GM12878 (cell line): ENCODE results near the gene PNPLA3. TPM values are rescaled to one million over a fixed set of nuclear protein-coding genes. Genes with fewer than 3 reads are reported as not detected.

ENCODE experiments used
- ATAC-seq: fragments of 200-7000 bp; cut with Tn5 transposase; 3 replicates; pipeline ENCODE4 v1.9.1; 2020; ENCODE audit warnings: mild to moderate bottlenecking, moderate library complexity
- BruUV-seq: library from RNA; stranded (reverse); fragments of 400-500 nt; replicated peaks from 2 replicates; lab custom pipeline; 2021; lab: Mats Ljungman, UMichigan
- CTCF ChIA-PET: fragments of 300-600 bp; sonication (Branson Sonifier 250); formaldehyde crosslinking; extraction: SDS; loops from one replicate; lab custom pipeline; 2021; ENCODE audit warnings: inconsistent platforms; lab: Yijun Ruan, JAX
- POLR2A ChIA-PET: fragments of 350-600 bp; formaldehyde crosslinking; extraction: SDS; loops from one replicate; lab custom pipeline; 2021; ENCODE audit warnings: inconsistent platforms; lab: Charles Lee
- RAD21 ChIA-PET: fragments of 300-600 bp; sonication (Branson Sonifier 250); formaldehyde crosslinking; loops from one replicate; lab custom pipeline; 2023; ENCODE audit warnings: antibody characterized with exemption; ENCODE audit not compliant: unreplicated experiment; lab: Charles Lee
- SMC1A ChIA-PET: fragments of 300-600 bp; sonication (Branson Sonifier 250); formaldehyde crosslinking; loops from one replicate; lab custom pipeline; 2023; ENCODE audit not compliant: unreplicated experiment, uncharacterized antibody; lab: Charles Lee
- DNase-seq: peaks from one replicate; pipeline ENCODE4 v3.0.0-alpha.2; 2011; ENCODE audit warnings: low read depth, low spot score
- FAIRE-seq: peaks from 3 replicates; lab custom pipeline; 2011; peaks lifted over from hg19 to GRCh38; lab: Jason Lieb, UNC
- H2AFZ ChIP-seq: 2 replicates; pipeline ENCODE4 v1.6.0; 2011; ENCODE audit warnings: low read depth, low read length, control low read depth; ENCODE audit not compliant: control insufficient read depth
- H3K27ac ChIP-seq: 2 replicates; pipeline ENCODE4 v1.5.1; 2011; ENCODE audit warnings: control low read depth; ENCODE audit not compliant: control insufficient read depth, insufficient read depth
- H3K27me3 ChIP-seq, 2 experiments: replicated peaks in 1 of 2; 2 replicates each; pipeline versions ENCODE4 v1.6.0 to v1.6.1; 2011; ENCODE audit warnings: low read length in 1 of 2; ENCODE audit not compliant: control insufficient read depth in 2 of 2, insufficient read depth in 2 of 2
- H3K36me3 ChIP-seq, 2 experiments: 2 replicates each; pipeline ENCODE4 v1.5.1; 2011; ENCODE audit warnings: low read length in 1 of 2; ENCODE audit not compliant: control insufficient read depth in 2 of 2, insufficient read depth in 2 of 2
- H3K4me1 ChIP-seq: 2 replicates; pipeline ENCODE4 v1.6.1; 2011; ENCODE audit warnings: mild to moderate bottlenecking, low read length, moderate library complexity, mixed read lengths; ENCODE audit not compliant: control insufficient read depth, insufficient read depth
- H3K4me2 ChIP-seq: 2 replicates; pipeline ENCODE4 v1.6.0; 2011; ENCODE audit warnings: control low read depth; ENCODE audit not compliant: control insufficient read depth, insufficient read depth
- H3K4me3 ChIP-seq: fragments of 200-600 bp; sonication (generic); 2 replicates; pipeline ENCODE4 v1.5.1; 2016
- H3K79me2 ChIP-seq: 2 replicates; pipeline ENCODE4 v1.6.0; 2011; ENCODE audit warnings: low read length; ENCODE audit not compliant: control insufficient read depth, insufficient read depth
- H3K9ac ChIP-seq: 2 replicates; pipeline ENCODE4 v1.8.0; 2011; ENCODE audit warnings: low read length, control low read depth, mixed read lengths; ENCODE audit not compliant: control insufficient read depth, insufficient read depth
- H3K9me3 ChIP-seq: replicated peaks from 3 replicates; pipeline ENCODE4 v1.5.1; 2011; ENCODE audit warnings: mild to moderate bottlenecking, low read length; ENCODE audit not compliant: control insufficient read depth, insufficient read depth
- H4K20me1 ChIP-seq: 2 replicates; pipeline ENCODE4 v1.6.0; 2011; ENCODE audit not compliant: control insufficient read depth, insufficient read depth
- ETV6 ChIP-seq, 2 experiments: fragments of 450-650 bp in 1 of 2; IDR thresholded peaks in 1 of 2; conservative IDR thresholded peaks in 1 of 2; 2 replicates each; pipeline ENCODE4 v1.6.1; 2014; ENCODE audit warnings: antibody characterized with exemption in 1 of 2, borderline replicate concordance in 1 of 2, low read depth in 1 of 2, mild to moderate bottlenecking in 1 of 2, moderate library complexity in 1 of 2
- HDGF ChIP-seq: fragments of 450-650 bp; IDR thresholded peaks from 2 replicates; pipeline ENCODE4 v1.6.1; 2016; ENCODE audit warnings: antibody characterized with exemption
- IRF4 ChIP-seq: IDR thresholded peaks from 2 replicates; pipeline ENCODE4 v1.6.1; 2011; ENCODE audit warnings: low read depth, low read length
- KAT2A ChIP-seq: conservative IDR thresholded peaks from 2 replicates; pipeline ENCODE4 v1.6.1; 2011; ENCODE audit warnings: low read depth, low read length; ENCODE audit not compliant: control insufficient read depth
- MXI1 ChIP-seq: fragments of 150-350 bp; IDR thresholded peaks from 2 replicates; pipeline ENCODE4 v1.6.1; 2011; ENCODE audit warnings: low read depth, mild to moderate bottlenecking, inconsistent platforms, low read length, improper control_type of control experiment
- NKRF ChIP-seq: fragments of 450-650 bp; conservative IDR thresholded peaks from 2 replicates; pipeline ENCODE4 v1.6.1; 2017; ENCODE audit warnings: mild to moderate bottlenecking, moderate library complexity
- USF1 ChIP-seq: IDR thresholded peaks from 2 replicates; pipeline ENCODE4 v1.6.1; 2011; ENCODE audit warnings: borderline replicate concordance, low read depth, mild to moderate bottlenecking, moderate library complexity, mixed read lengths, low read length; ENCODE audit not compliant: insufficient read depth; ENCODE audit errors: extremely low read length
- ZNF384 ChIP-seq: IDR thresholded peaks from 2 replicates; pipeline ENCODE4 v1.6.1; 2012; ENCODE audit warnings: low read depth, mild to moderate bottlenecking, low read length, improper control_type of control experiment, borderline replicate concordance
- WGBS: methylation state at CpG from one replicate; pipeline ENCODE4 v1.1.6; 2016; ENCODE audit warnings: low lambda C conversion rate; ENCODE audit not compliant: insufficient replicate concordance, insufficient coverage; ENCODE audit errors: missing lambda C conversion rate; 5-methylcytosine and 5-hydroxymethylcytosine counted together
- in situ Hi-C: fragments of 300-500 bp; cut with MboI; formaldehyde crosslinking; loops from 9 replicates; pipeline ENCODE4 v1.14.3; 2018; ENCODE audit warnings: mixed read lengths
- intact Hi-C: fragments of 100-400 bp; cut with micrococcal nuclease; formaldehyde crosslinking; loops from one replicate; pipeline ENCODE4 v1.14.2; 2022; ENCODE audit not compliant: unreplicated experiment
- polyA plus RNA-seq, 11 experiments: library from polyadenylated mRNA; depleted of rRNA in 4 of 11; unstranded in 6 of 11; stranded (reverse) in 5 of 11; fragments of >200 nt; fragmentation: Nextera tagmentation in 4 of 11; fragmentation: Illumina TruSeq in 1 of 11; extraction: Ambion mirVana in 4 of 11; extraction: Trizol in 1 of 11; gene quantifications; 1 replicate in 1 of 11; 2 replicates in 10 of 11; pipeline versions ENCODE4 v1.2.1 to v1.2.3, GENCODE V29; 2011 to 2016; ENCODE audit warnings: inconsistent platforms in 2 of 11, missing spikeins in 2 of 11, low read depth in 1 of 11
- total RNA-seq, 4 experiments: library from RNA; depleted of rRNA in 3 of 4; stranded (reverse); fragments of >200 nt in 3 of 4; fragmentation: Illumina TruSeq in 1 of 4; extraction: Trizol in 1 of 4; gene quantifications; 2 replicates each; pipeline versions ENCODE4 v1.2.1 to v1.2.3, GENCODE V29; 2013 to 2021
- TF ChIP-seq, protein P1 (sequence below): IDR thresholded peaks from 2 replicates; pipeline ENCODE4 v1.6.1; 2012; ENCODE audit warnings: mild to moderate bottlenecking, low read depth, low read length

The PNPLA3 gene
- total and polyA plus RNA-seq, 10 of the 15 experiments (the other 5 are each of a cell fraction or from before 2014, with no cell fraction given): 0.05 to 0.08 TPM; not detected in 8

- Histone ChIP-seq H3K36me3 (no peaks in the 10 kb centered on the region), H3K27me3 (peaks cover 11% of the 10 kb centered on the region in 2 experiments), H3K4me2 (no peak overlapping the region), H2AFZ (no peak overlapping the region), H4K20me1 (no peaks in the 10 kb centered on the region; the same call in 1 of the 2 replicates), H3K79me2 (no peaks in the 10 kb centered on the region), H3K4me1 (peaks cover under 1% of the 10 kb centered on the region), H3K9me3 (no peaks in the 10 kb centered on the region), H3K4me3 (no peak overlapping the region), H3K9ac (no peak overlapping the region), H3K27ac (no peak overlapping the region)
- intact Hi-C loops (loop anchor here (10.0 kb wide), 1 partner anchor 145 kb away; no protein-coding TSS in a partner anchor), in situ Hi-C loops (no loop called here)
- ATAC-seq: no peak
- TF ChIP-seq NKRF: no peak
- TF ChIP-seq, protein P1, sequence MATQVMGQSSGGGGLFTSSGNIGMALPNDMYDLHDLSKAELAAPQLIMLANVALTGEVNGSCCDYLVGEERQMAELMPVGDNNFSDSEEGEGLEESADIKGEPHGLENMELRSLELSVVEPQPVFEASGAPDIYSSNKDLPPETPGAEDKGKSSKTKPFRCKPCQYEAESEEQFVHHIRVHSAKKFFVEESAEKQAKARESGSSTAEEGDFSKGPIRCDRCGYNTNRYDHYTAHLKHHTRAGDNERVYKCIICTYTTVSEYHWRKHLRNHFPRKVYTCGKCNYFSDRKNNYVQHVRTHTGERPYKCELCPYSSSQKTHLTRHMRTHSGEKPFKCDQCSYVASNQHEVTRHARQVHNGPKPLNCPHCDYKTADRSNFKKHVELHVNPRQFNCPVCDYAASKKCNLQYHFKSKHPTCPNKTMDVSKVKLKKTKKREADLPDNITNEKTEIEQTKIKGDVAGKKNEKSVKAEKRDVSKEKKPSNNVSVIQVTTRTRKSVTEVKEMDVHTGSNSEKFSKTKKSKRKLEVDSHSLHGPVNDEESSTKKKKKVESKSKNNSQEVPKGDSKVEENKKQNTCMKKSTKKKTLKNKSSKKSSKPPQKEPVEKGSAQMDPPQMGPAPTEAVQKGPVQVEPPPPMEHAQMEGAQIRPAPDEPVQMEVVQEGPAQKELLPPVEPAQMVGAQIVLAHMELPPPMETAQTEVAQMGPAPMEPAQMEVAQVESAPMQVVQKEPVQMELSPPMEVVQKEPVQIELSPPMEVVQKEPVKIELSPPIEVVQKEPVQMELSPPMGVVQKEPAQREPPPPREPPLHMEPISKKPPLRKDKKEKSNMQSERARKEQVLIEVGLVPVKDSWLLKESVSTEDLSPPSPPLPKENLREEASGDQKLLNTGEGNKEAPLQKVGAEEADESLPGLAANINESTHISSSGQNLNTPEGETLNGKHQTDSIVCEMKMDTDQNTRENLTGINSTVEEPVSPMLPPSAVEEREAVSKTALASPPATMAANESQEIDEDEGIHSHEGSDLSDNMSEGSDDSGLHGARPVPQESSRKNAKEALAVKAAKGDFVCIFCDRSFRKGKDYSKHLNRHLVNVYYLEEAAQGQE: no peak
- TF ChIP-seq ETV6 (conservative IDR thresholded peaks at IDR 0.05 in 1 of 2, IDR thresholded peaks at IDR 0.05 in 1 of 2; ENCODE audit: borderline replicate concordance in 1 of 2, low read depth in 1 of 2): no peak
- TF ChIP-seq KAT2A: no peak
- no peak for TF ChIP-seq MXI1
- TF ChIP-seq USF1: no peak
- TF ChIP-seq ZNF384: no peak
- TF ChIP-seq HDGF: no peak
- TF ChIP-seq IRF4: no peak
- WGBS: 12% methylated on average over 4 of the region's 4 CpGs
- ChIA-PET RAD21 (no interaction called here), POLR2A (no interaction called here), SMC1A (no interaction called here), CTCF (interaction anchor here (1.4 kb wide), 1 partner anchor 56 kb away, joined by 3 read pairs; no protein-coding TSS in a partner anchor)
- no peak for DNase-seq
- BruUV-seq: no TSS peak
- FAIRE-seq: no peak
Measured at GRCh38 chr22:43889860-43890253, 33.7 kb upstream of the PNPLA3 start.
